WERI-Rb-1 (cell line): Measurements from ENCODE around the gene TTC28.

Source experiments
- DNase-seq: peaks from one replicate; pipeline ENCODE4 v3.0.0-alpha.2; 2020
- H3K27ac ChIP-seq: fragments of 250-450 bp; sonication (Bioruptor Pico); 2 replicates; pipeline ENCODE4 v1.5.1; 2020; ENCODE audit warnings: mild to moderate bottlenecking, moderate library complexity
- H3K27me3 ChIP-seq: fragments of 250-450 bp; sonication (Bioruptor Pico); 2 replicates; pipeline ENCODE4 v1.5.1; 2021; ENCODE audit warnings: mild to moderate bottlenecking, low read depth, moderate library complexity; ENCODE audit not compliant: insufficient read depth, severe bottlenecking
- H3K36me3 ChIP-seq: fragments of 250-450 bp; sonication (Bioruptor Pico); 2 replicates; pipeline ENCODE4 v1.5.1; 2020; ENCODE audit warnings: mild to moderate bottlenecking, moderate library complexity
- H3K4me3 ChIP-seq: 2 replicates; pipeline ENCODE4 v1.5.1; 2011; ENCODE audit warnings: low read depth, mild to moderate bottlenecking, control low read depth, low read length
- H3K9me3 ChIP-seq: fragments of 250-450 bp; sonication (Bioruptor Pico); 2 replicates; pipeline ENCODE4 v1.5.1; 2021; ENCODE audit warnings: mild to moderate bottlenecking, moderate library complexity; ENCODE audit not compliant: severe bottlenecking
- TF ChIP-seq, protein P1 (sequence below): IDR thresholded peaks from 2 replicates; pipeline ENCODE4 v1.5.1; 2011; ENCODE audit warnings: low read depth, mild to moderate bottlenecking, control low read depth, inconsistent platforms, low read length

The TTC28 gene

DNA sequence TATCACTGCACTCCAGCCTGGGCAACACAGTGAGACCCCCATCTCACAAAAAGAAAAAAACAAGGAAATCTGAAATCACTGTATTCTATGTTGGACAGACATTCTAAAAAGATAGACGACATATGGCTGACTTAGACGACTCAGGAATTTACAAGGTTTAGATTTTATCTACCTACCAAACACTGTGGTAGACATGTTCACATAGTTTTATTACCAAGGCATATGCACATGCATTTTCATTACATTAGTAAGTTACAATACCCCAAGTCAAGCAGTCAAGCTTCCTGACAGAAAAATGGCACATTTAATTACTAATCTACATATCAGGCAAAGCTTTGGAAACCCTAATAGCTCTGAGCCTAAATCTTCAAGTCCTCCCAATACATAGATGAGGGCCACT, 262.2 kb downstream of the TTC28 start:
- H3K4me3 ChIP-seq = no peak overlapping the region
- no peak for DNase-seq
- H3K27me3 ChIP-seq = no peaks in the 10 kb centered on the region
- H3K27ac ChIP-seq = no peak overlapping the region
- no peaks in the 10 kb centered on the region for H3K36me3 ChIP-seq
- no peaks in the 10 kb centered on the region for H3K9me3 ChIP-seq
- TF ChIP-seq, protein P1, sequence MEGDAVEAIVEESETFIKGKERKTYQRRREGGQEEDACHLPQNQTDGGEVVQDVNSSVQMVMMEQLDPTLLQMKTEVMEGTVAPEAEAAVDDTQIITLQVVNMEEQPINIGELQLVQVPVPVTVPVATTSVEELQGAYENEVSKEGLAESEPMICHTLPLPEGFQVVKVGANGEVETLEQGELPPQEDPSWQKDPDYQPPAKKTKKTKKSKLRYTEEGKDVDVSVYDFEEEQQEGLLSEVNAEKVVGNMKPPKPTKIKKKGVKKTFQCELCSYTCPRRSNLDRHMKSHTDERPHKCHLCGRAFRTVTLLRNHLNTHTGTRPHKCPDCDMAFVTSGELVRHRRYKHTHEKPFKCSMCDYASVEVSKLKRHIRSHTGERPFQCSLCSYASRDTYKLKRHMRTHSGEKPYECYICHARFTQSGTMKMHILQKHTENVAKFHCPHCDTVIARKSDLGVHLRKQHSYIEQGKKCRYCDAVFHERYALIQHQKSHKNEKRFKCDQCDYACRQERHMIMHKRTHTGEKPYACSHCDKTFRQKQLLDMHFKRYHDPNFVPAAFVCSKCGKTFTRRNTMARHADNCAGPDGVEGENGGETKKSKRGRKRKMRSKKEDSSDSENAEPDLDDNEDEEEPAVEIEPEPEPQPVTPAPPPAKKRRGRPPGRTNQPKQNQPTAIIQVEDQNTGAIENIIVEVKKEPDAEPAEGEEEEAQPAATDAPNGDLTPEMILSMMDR = no peak

DNA sequence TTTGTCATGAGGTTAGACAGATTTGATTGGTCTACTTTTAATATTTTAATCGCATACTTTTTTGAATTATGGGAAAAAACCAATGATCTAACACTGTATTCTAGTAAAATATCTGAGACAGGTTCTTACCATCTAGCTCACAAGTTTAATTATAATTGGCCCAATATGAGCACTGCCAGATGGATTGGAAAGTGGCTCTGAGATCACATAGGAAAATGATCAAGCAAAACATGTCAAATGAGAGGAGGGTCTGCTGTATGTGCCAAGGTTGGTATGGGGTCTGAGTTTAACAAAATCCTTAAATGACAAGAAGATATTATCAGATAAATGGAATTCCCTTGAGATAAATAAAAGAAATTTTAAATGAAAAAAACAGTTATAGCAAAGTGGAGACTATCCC, 264.7 kb downstream of the TTC28 start:
- Histone ChIP-seq H3K4me3 (no peak overlapping the region), H3K9me3 (no peaks in the 10 kb centered on the region), H3K27ac (no peak overlapping the region), H3K27me3 (no peaks in the 10 kb centered on the region), H3K36me3 (no peaks in the 10 kb centered on the region)
- no peak for DNase-seq
- TF ChIP-seq, protein P1 = no peak

DNA sequence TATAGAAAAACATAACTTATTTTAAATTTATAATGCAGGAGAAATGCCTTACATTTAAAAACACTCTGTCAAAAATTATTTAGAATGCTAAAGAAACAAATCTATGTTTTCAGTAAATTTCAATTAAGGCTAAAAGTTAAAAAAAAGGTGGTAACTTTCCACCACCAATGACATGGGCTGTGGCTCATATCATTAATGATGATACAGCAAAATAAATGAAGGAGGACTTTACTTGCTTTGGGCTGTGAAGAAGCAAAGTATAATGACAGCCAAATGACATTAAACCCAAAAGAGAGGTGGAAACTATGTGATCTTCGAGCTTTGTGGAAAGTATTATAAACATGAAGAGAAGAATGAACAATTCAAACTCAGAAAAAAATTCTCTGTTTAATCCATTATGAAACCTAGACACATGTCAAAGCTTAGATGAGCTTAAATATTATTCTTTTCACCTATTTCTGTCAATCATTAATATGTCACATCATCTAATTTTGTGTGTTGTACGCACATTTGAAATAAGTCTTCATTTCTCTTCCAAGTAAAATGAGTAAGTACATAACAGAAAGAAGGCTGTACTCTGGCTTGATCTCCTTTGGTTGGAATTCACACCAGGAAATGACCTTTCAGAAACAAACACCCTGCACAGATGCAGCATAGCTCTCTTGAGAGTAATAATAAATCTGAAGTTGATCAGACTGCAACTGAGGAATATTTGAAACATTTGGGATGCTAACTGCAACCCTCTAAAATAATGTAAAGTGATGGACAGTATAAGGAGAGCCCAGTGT, 265.8 kb downstream of the TTC28 start:
- H3K4me3 ChIP-seq = no peak overlapping the region
- no peaks in the 10 kb centered on the region for H3K9me3 ChIP-seq
- H3K36me3 ChIP-seq = no peaks in the 10 kb centered on the region
- H3K27me3 ChIP-seq = no peaks in the 10 kb centered on the region
- TF ChIP-seq, protein P1 = no peak
- no peak for DNase-seq
- no peak overlapping the region for H3K27ac ChIP-seq

DNA sequence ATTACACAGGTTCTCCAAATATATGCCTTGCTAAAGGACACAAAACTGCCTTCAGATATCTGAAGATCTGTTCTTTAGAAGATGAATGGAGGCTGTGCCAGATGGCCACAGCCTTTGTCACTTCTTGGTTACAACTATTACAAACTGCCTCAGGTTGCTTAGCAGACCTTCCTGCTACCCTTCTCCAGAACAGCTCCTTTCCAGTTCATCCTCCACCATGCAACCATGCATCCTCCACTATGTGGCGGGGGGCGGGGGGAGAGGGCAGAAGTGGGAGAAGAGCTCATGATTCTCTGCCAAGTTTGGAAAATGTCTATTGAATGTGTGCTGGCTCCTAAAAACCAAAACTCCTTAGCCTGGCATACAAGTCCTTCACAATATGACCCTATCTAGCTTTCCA, 267.5 kb downstream of the TTC28 start:
- TF ChIP-seq, protein P1 = no peak
- H3K27ac ChIP-seq = no peak overlapping the region
- no peaks in the 10 kb centered on the region for H3K9me3 ChIP-seq
- H3K27me3 ChIP-seq = no peaks in the 10 kb centered on the region
- no peaks in the 10 kb centered on the region for H3K36me3 ChIP-seq
- no peak for DNase-seq
- no peak overlapping the region for H3K4me3 ChIP-seq

DNA sequence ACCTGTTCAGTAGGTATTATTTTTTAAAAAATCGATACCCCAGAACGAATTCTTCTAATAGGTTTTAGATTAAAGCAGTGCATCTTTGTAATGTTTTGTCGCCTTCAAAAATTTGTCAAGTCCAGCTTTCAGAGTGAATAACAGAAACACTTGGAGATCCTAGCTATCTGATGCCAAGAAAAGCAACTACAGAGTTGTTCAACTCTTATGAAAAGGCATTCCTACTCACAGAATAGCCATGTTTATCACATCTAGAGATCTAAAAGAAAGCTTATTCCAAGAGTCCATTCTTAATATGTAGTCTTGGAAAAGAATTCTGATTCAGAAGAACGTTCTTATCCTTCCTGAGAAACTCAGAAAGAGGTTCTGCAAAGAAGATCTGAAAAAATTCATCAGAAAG, 268.5 kb downstream of the TTC28 start:
- TF ChIP-seq, protein P1 = no peak
- Histone ChIP-seq H3K9me3 (no peaks in the 10 kb centered on the region), H3K27me3 (no peaks in the 10 kb centered on the region), H3K36me3 (no peaks in the 10 kb centered on the region), H3K27ac (no peak overlapping the region), H3K4me3 (no peak overlapping the region)
- DNase-seq = no peak
